Effector memory CD4-positive, alpha-beta T cell (primary cell): Measurements from ENCODE around the gene CD81.

Source experiments
- DNase-seq, 3 donors: peaks; one replicate each; pipeline ENCODE4 v3.0.0-alpha.2; 2020
- H3K27ac ChIP-seq: 2 replicates; pipeline ENCODE4 v1.7.0; 2013; ENCODE audit warnings: mild to moderate bottlenecking, low read length, moderate library complexity; ENCODE audit not compliant: insufficient read depth, poor library complexity, severe bottlenecking
- H3K27me3 ChIP-seq: replicated peaks from 2 replicates; pipeline ENCODE4 v1.7.0; 2013; ENCODE audit warnings: mild to moderate bottlenecking, low read length; ENCODE audit not compliant: insufficient read depth, control insufficient read depth, poor library complexity, severe bottlenecking
- H3K36me3 ChIP-seq: 2 replicates; pipeline ENCODE4 v1.7.0; 2013; ENCODE audit warnings: mild to moderate bottlenecking, low read length, moderate library complexity; ENCODE audit not compliant: control insufficient read depth, insufficient read depth
- H3K4me1 ChIP-seq: 2 replicates; pipeline ENCODE4 v1.7.0; 2013; ENCODE audit warnings: low read length, mild to moderate bottlenecking; ENCODE audit not compliant: control insufficient read depth, insufficient read depth, poor library complexity, severe bottlenecking
- H3K4me3 ChIP-seq: 2 replicates; pipeline ENCODE4 v1.7.0; 2013; ENCODE audit warnings: low read length, low read depth, mild to moderate bottlenecking; ENCODE audit not compliant: insufficient read depth, poor library complexity, severe bottlenecking
- H3K9me3 ChIP-seq: 2 replicates; pipeline ENCODE4 v1.7.0; 2013; ENCODE audit warnings: mild to moderate bottlenecking, low read length, moderate library complexity; ENCODE audit not compliant: control insufficient read depth

The CD81 gene

DNA sequence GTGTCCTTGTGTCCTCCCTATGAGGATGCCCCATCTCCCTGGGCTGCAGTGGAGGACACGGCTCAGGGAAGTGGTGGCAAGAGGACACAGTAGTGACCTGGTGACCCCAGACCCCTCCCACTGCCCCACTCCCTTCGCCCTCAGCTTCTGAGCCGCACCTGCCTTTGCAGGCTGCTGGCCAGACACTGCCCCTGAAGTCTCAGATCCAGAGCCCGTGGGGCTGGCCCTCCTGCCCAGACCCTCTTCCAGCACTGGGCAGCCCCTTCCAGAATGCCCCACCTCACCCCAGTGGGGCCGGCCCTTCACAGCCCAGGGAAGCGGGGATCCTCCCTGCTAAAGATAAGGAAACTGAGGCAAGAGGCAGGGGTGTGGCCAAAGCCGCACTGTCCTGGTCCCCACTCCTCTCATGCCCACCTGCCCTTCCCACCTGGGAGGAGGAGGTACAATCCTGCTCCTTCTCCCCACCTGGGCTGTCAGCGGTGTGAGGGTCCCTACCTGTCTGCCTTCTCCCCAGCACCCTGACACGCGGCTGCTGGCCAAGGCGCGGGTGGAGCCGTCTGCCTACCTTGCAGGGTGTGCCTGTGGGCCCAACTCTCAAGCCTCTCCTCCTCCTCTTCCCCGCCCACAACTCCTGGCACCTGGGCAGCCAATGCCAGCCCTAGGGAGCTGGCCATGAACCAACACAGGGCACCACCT is 49.9 kb downstream of the CD81 start:
- no peaks in the 10 kb centered on the region for H3K27me3 ChIP-seq

GRCh38 chr11:2427721-2428321 is 50.7 kb downstream of the CD81 start:
- H3K36me3 ChIP-seq = no peaks in the 10 kb centered on the region
- no peak for DNase-seq
- no peaks in the 10 kb centered on the region for H3K27me3 ChIP-seq

More for the DNA sequence above, 49.9 kb downstream of the CD81 start:
- Histone ChIP-seq H3K4me1 (no peaks in the 10 kb centered on the region), H3K4me3 (no peak overlapping the region), H3K9me3 (no peaks in the 10 kb centered on the region), H3K27ac (no peak overlapping the region), H3K36me3 (no peaks in the 10 kb centered on the region)
- DNase-seq = no peak

GRCh38 chr11:2428322-2428795 is 51.2 kb downstream of the CD81 start:
- no peak overlapping the region for H3K4me3 ChIP-seq
- H3K36me3 ChIP-seq = no peaks in the 10 kb centered on the region
- H3K4me1 ChIP-seq = no peaks in the 10 kb centered on the region
- no peaks in the 10 kb centered on the region for H3K27me3 ChIP-seq
- no peak overlapping the region for H3K27ac ChIP-seq
- DNase-seq = peak; percentile 65 to 81 (median 81)
- no peaks in the 10 kb centered on the region for H3K9me3 ChIP-seq

More at GRCh38 chr11:2427721-2428321, 50.7 kb downstream of the CD81 start:
- no peaks in the 10 kb centered on the region for H3K4me1 ChIP-seq
- H3K27ac ChIP-seq = no peak overlapping the region
- H3K9me3 ChIP-seq = no peaks in the 10 kb centered on the region
- no peak overlapping the region for H3K4me3 ChIP-seq

- Histone ChIP-seq H3K4me3 (no peak overlapping the region), H3K27me3 (no peaks in the 10 kb centered on the region), H3K9me3 (no peaks in the 10 kb centered on the region), H3K4me1 (no peaks in the 10 kb centered on the region), H3K36me3 (no peaks in the 10 kb centered on the region), H3K27ac (no peak overlapping the region)
- DNase-seq = no peak
Measured at GRCh38 chr11:2431395-2431794, 54.3 kb downstream of the CD81 start.

DNA sequence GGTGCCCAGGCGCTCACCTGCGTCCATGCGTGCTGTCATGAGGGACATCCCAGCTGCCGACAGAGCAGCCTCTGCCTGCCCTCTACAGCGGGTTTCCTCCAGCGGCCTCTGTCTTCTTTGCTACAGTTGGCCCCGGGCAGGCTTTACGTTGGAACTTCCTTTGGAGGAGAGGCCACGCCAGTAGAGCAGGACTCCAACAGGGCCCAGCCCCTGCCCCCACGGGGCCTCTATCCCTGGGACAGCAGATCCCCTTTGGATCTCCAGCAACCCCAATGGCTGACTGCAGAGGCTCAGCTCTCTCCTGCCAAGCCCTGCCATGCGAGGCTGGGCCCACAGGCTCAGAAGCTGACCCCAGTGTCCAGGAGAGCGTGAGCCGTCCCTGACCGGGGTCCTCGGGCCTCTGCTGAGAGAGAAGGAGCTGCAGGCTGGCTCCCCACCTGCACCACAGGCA is 55.1 kb downstream of the CD81 start:
- Histone ChIP-seq H3K27me3 (no peaks in the 10 kb centered on the region), H3K4me3 (no peak overlapping the region), H3K36me3 (no peaks in the 10 kb centered on the region), H3K27ac (no peak overlapping the region), H3K9me3 (no peaks in the 10 kb centered on the region), H3K4me1 (no peaks in the 10 kb centered on the region)
- DNase-seq = no peak

GRCh38 chr11:2432628-2433071 is 55.5 kb downstream of the CD81 start:
- Histone ChIP-seq H3K4me1 (no peaks in the 10 kb centered on the region), H3K9me3 (no peaks in the 10 kb centered on the region), H3K27me3 (no peaks in the 10 kb centered on the region), H3K27ac (no peak overlapping the region), H3K36me3 (no peaks in the 10 kb centered on the region), H3K4me3 (no peak overlapping the region)
- no peak for DNase-seq

DNA sequence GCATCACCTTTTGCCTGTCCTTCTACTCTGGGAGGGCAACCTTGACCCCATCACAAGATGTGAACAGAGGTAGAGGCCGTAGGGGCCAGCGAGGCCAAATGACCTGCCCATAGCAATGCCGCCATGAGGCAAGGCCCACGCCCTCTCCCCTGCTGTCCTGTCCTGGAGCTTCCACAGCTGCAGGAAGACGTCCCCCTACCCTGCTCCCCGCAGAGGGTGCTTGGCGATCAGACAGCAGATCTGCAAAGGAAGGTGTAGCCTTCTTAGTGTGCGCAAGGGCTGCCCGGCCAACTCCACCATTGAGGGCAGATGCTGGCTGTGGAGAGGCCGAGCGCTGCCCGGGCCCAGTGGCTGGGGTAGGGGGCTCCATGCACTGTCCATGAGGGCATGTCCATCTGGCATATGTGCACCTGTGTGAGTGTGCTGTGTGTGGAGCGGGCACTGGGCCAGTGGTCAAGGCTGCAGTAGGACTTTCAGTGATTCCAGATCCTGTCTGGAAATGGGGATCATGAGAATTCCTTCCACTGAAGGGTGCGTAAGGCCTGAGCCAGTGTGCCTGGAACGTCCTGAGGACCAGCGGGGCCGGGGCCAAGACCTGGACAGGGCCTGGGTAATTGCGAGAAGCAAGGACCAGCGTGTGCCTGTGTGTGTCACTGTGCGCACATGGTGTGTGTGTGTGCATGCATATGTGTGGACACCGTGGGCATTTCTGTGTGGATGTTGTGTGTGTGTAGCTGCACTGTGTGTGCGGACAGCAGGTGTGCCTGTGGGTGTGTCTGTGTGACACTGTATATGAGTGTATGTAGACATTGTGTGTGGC is 56.2 kb downstream of the CD81 start:
- H3K27me3 ChIP-seq = no peaks in the 10 kb centered on the region
- no peak for DNase-seq
- no peaks in the 10 kb centered on the region for H3K36me3 ChIP-seq
- no peak overlapping the region for H3K4me3 ChIP-seq
- H3K4me1 ChIP-seq = no peaks in the 10 kb centered on the region
- no peaks in the 10 kb centered on the region for H3K9me3 ChIP-seq
- no peak overlapping the region for H3K27ac ChIP-seq

- no peak for DNase-seq
- H3K4me1 ChIP-seq = no peaks in the 10 kb centered on the region
- H3K9me3 ChIP-seq = no peaks in the 10 kb centered on the region
- no peak overlapping the region for H3K27ac ChIP-seq
- no peak overlapping the region for H3K4me3 ChIP-seq
- no peaks in the 10 kb centered on the region for H3K36me3 ChIP-seq
- H3K27me3 ChIP-seq = no peaks in the 10 kb centered on the region
Measured at GRCh38 chr11:2434008-2434407, 56.9 kb downstream of the CD81 start.

- H3K4me3 ChIP-seq = no peak overlapping the region
- no peak for DNase-seq
- no peaks in the 10 kb centered on the region for H3K9me3 ChIP-seq
- H3K4me1 ChIP-seq = no peaks in the 10 kb centered on the region
- H3K27me3 ChIP-seq = no peaks in the 10 kb centered on the region
- no peak overlapping the region for H3K27ac ChIP-seq
- no peaks in the 10 kb centered on the region for H3K36me3 ChIP-seq
Measured at GRCh38 chr11:2434506-2435255, 57.6 kb downstream of the CD81 start.
